ENCODE measurements around the gene DNM3. TPM values are rescaled to one million over a fixed set of nuclear protein-coding genes. Genes with fewer than 3 reads are reported as not detected.

The DNM3 gene
- total and polyA plus RNA-seq, 4 donors: 2.6 to 16.2 (median 5.1) TPM; not detected in 1

DNA sequence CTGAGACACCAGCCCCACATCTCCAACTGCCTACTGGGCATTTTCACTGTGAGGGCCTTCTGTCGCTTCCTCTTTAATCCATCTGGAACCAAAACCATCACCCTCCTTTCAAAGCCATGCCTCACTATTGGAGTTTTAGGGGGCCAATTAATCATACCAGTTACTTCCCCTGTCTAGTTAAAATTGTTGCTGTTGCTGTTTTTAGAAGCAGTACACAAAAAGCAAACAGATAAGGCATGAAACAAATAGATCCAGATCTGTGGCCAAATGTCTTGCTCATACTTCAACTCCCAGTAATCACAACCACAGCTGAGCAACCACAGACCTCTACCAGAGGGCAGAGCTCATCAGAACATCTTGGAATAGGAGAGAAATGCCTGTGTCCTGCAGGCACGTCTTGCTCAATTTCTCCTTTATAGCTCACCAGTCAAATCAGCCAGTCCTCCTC, 445.4 kb downstream of the DNM3 start:
- DNase-seq (peak in 1 of 2 donors; percentile 49), ATAC-seq (ENCODE audit: low FRiP score) (peak; percentile 60)
- Histone ChIP-seq H3K4me1 (ENCODE audit: control insufficient read depth in 1 of 2, insufficient read depth in 2 of 2, low read length in 2 of 2) (peaks cover 0 to 3% of the 10 kb centered on the region in 2 donors), H3K27me3 (ENCODE audit: control insufficient read depth in 1 of 2, insufficient read depth in 2 of 2, low read length in 1 of 2) (no peaks in the 10 kb centered on the region), H3K27ac (ENCODE audit: low read depth in 1 of 2, low read length in 2 of 2) (peak overlapping the region in 1 of 2 donors; percentile 51), H3K36me3 (ENCODE audit: control insufficient read depth in 1 of 2, insufficient read depth in 2 of 2, low read length in 1 of 2) (no peaks in the 10 kb centered on the region), H3K9me3 (ENCODE audit: control insufficient read depth, low read length) (no peaks in the 10 kb centered on the region), H3K4me3 (ENCODE audit: low read length in 2 of 2) (no peak overlapping the region)
- intact Hi-C loops (cut with DNase I): no loop called here
- 62 to 70% methylated on average over 2 of the region's 2 CpGs for WGBS, 2 donors

DNA sequence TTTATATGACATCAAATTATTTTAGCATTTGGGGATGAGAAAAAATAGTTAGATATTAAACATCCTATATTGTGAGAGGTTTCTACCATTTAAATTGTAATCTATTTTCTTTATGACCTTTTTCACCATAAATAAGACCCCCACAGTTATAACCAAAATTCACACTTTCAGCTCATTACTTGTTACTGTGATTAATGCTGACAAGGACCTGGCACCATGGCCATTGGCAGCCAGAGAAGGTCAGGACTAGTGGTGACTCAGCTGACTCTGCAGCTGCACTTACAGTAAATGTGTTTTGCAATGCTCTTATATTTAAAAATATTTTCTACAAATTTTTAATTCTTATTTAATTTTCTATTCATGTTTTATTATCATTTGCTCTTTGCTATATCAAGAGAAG, 445.9 kb downstream of the DNM3 start:
- DNase-seq (peak; percentile 81 to 83), ATAC-seq (ENCODE audit: low FRiP score) (peak; percentile 81)
- Histone ChIP-seq H3K36me3 (ENCODE audit: control insufficient read depth in 1 of 2, insufficient read depth in 2 of 2, low read length in 1 of 2) (no peaks in the 10 kb centered on the region), H3K4me1 (ENCODE audit: control insufficient read depth in 1 of 2, insufficient read depth in 2 of 2, low read length in 2 of 2) (peaks cover 0 to 3% of the 10 kb centered on the region in 2 donors), H3K9me3 (ENCODE audit: control insufficient read depth, low read length) (no peaks in the 10 kb centered on the region), H3K4me3 (ENCODE audit: low read length in 2 of 2) (no peak overlapping the region), H3K27me3 (ENCODE audit: control insufficient read depth in 1 of 2, insufficient read depth in 2 of 2, low read length in 1 of 2) (no peaks in the 10 kb centered on the region), H3K27ac (ENCODE audit: low read depth in 1 of 2, low read length in 2 of 2) (no peak overlapping the region)
- intact Hi-C loops (cut with DNase I): no loop called here

DNA sequence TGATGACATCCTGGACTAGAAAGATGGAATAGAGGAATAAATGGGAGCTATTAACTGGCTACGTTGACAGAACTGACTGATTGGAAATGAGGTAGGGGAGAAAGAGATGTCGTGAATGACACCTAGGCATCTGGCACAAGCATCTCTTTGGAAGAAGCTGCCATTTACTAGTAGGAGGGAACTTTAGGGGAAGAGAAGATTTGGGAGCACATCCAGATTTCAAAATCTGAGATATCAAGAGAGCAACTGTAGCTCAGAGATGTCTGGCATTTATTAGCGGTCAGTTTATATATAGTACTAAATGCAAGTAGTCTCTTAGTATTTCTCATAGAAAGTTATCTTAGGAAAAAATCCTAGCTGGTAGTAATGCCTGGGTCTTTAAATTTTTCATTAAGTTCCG, 447.3 kb downstream of the DNM3 start:
- 75 to 81% methylated on average over 4 of the region's 4 CpGs for WGBS, 2 donors
- ATAC-seq (ENCODE audit: low FRiP score): no peak

DNA sequence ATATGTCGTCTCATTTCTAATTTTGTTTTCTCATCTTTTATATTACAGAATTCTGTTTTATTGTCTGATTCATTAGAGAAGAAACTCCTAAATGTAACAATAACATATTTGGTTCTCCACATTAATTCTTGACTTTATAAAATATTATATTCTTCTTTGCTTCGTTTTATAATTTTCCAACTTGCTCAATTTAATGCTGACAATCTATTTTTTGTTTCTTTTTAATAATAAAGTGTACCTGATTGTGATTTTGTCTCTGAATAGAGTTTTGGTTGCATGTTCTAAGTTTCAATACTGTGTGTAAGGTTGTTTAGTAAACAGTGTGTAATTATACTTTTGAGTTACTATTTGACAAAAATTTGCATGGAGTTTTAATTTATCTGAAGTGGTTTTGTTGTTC, 448.1 kb downstream of the DNM3 start:
- Histone ChIP-seq H3K36me3 (ENCODE audit: control insufficient read depth in 1 of 2, insufficient read depth in 2 of 2, low read length in 1 of 2) (no peaks in the 10 kb centered on the region), H3K27ac (ENCODE audit: low read depth in 1 of 2, low read length in 2 of 2) (no peak overlapping the region), H3K4me1 (ENCODE audit: control insufficient read depth in 1 of 2, insufficient read depth in 2 of 2, low read length in 2 of 2) (peaks cover 0 to 3% of the 10 kb centered on the region in 2 donors), H3K4me3 (ENCODE audit: low read length in 2 of 2) (no peak overlapping the region), H3K9me3 (ENCODE audit: control insufficient read depth, low read length) (no peaks in the 10 kb centered on the region), H3K27me3 (ENCODE audit: control insufficient read depth in 1 of 2, insufficient read depth in 2 of 2, low read length in 1 of 2) (no peaks in the 10 kb centered on the region)
- intact Hi-C loops (cut with DNase I): no loop called here
- 94 to 96% methylated on average over 2 of the region's 2 CpGs for WGBS, 2 donors
- DNase-seq (no peak), ATAC-seq (ENCODE audit: low FRiP score) (no peak)

More for the DNA sequence above, 447.3 kb downstream of the DNM3 start:
- H3K4me3 ChIP-seq (ENCODE audit: low read length in 2 of 2): no peak overlapping the region
- no peaks in the 10 kb centered on the region for H3K27me3 ChIP-seq (ENCODE audit: control insufficient read depth in 1 of 2, insufficient read depth in 2 of 2, low read length in 1 of 2)
- H3K27ac ChIP-seq (ENCODE audit: low read depth in 1 of 2, low read length in 2 of 2): no peak overlapping the region
- H3K4me1 ChIP-seq (ENCODE audit: control insufficient read depth in 1 of 2, insufficient read depth in 2 of 2, low read length in 2 of 2): peaks cover 0 to 3% of the 10 kb centered on the region in 2 donors
- intact Hi-C loops (cut with DNase I): no loop called here
- no peaks in the 10 kb centered on the region for H3K9me3 ChIP-seq (ENCODE audit: control insufficient read depth, low read length)
- no peaks in the 10 kb centered on the region for H3K36me3 ChIP-seq (ENCODE audit: control insufficient read depth in 1 of 2, insufficient read depth in 2 of 2, low read length in 1 of 2)
- DNase-seq: no peak

DNA sequence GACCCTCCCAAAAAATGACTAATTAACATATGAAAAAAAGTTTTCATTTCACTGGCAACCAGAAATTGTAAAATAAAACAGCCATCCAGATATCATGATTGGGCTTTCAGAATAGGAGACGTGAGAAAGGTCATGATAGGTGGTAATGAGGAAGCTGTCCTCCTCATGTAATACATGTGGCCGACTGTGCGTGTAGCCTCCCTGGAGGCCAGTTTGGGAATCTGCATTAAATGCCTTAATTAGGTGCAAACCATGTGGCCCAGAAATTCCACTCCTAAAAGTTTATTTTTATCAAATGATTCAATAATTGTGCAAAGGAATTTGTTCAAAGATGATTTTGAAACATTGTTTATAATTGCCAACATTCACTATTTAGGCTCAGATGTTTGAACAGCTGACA, 451.5 kb downstream of the DNM3 start:
- H3K27me3 ChIP-seq (ENCODE audit: control insufficient read depth in 1 of 2, insufficient read depth in 2 of 2, low read length in 1 of 2): no peaks in the 10 kb centered on the region
- WGBS, 2 donors: 92 to 94% methylated on average over 3 of the region's 3 CpGs

DNA sequence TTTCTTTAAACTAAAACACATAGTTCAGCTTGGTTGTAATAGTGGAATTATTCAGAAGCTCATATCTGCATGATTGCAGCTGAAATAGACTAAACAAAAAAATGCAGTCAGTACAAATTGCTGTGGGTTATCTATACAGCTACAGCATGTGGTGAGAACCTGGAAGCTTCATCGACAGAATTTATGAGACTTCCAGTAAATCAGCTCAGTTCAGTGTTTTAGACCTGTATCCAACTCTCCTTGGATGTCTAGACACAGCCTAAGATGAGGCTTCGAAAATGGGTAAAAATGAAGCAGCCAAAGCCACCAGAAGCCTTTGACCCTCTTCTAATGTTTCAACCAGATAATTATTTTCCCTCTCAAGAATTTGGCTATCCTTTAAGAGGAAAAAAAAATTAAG, 452.1 kb downstream of the DNM3 start:
- WGBS, 2 donors: 54% methylated on average over 2 of the region's 2 CpGs
- H3K36me3 ChIP-seq (ENCODE audit: control insufficient read depth in 1 of 2, insufficient read depth in 2 of 2, low read length in 1 of 2): no peaks in the 10 kb centered on the region
- DNase-seq (no peak), ATAC-seq (ENCODE audit: low FRiP score) (no peak)
- H3K4me1 ChIP-seq (ENCODE audit: control insufficient read depth in 1 of 2, insufficient read depth in 2 of 2, low read length in 2 of 2): no peaks in the 10 kb centered on the region
- H3K9me3 ChIP-seq (ENCODE audit: control insufficient read depth, low read length): no peaks in the 10 kb centered on the region
- H3K27ac ChIP-seq (ENCODE audit: low read depth in 1 of 2, low read length in 2 of 2): no peak overlapping the region
- no peaks in the 10 kb centered on the region for H3K27me3 ChIP-seq (ENCODE audit: control insufficient read depth in 1 of 2, insufficient read depth in 2 of 2, low read length in 1 of 2)
- intact Hi-C loops (cut with DNase I): no loop called here
- H3K4me3 ChIP-seq (ENCODE audit: low read length in 2 of 2): no peak overlapping the region

More for the DNA sequence above, 451.5 kb downstream of the DNM3 start:
- ATAC-seq (ENCODE audit: low FRiP score) (no peak), DNase-seq (no peak)
- H3K4me1 ChIP-seq (ENCODE audit: control insufficient read depth in 1 of 2, insufficient read depth in 2 of 2, low read length in 2 of 2): no peaks in the 10 kb centered on the region
- H3K4me3 ChIP-seq (ENCODE audit: low read length in 2 of 2): no peak overlapping the region
- no peak overlapping the region for H3K27ac ChIP-seq (ENCODE audit: low read depth in 1 of 2, low read length in 2 of 2)
- H3K36me3 ChIP-seq (ENCODE audit: control insufficient read depth in 1 of 2, insufficient read depth in 2 of 2, low read length in 1 of 2): no peaks in the 10 kb centered on the region
- no peaks in the 10 kb centered on the region for H3K9me3 ChIP-seq (ENCODE audit: control insufficient read depth, low read length)
- intact Hi-C loops (cut with DNase I): no loop called here

DNA sequence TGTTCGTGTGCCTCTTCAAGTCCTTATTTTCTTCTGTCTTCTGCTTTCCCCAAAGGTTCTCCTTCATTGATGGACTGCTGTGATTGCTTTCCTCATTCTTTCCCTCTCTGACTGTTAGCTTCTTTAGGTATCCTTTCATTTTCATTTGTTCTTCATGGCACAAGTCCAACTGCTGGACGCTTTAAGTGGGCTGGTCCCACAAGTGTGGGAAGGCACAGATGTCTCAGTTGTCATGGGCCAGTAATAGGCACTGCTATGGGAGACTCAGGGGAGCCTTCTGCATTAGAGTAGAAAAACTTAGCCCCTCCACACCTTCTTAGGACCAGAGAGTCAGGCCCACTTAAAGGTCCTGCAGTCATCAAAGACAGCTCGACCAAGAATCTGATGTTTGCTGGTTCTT, 456.8 kb downstream of the DNM3 start:
- ATAC-seq (ENCODE audit: low FRiP score): no peak
- H3K4me3 ChIP-seq (ENCODE audit: low read length in 2 of 2): no peak overlapping the region

DNA sequence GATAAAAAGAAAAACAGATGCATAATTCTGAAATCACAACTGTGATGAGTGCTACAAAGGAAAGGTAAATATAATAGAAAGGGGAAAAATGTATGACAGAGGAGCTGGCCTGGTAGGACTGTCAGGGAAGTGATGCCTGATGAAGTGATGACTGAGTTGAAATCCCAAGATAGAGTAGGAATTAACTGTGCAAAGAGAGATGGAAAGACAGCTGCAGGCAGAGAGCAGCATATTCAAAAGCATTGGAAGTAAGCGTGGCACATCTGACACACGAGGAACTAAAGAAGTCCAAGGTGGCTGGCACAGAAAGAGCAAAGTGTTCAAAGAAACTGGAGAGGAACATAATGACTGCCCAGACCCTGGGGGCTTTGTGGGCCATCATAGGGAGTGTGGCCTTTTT, 457.6 kb downstream of the DNM3 start:
- Histone ChIP-seq H3K36me3 (ENCODE audit: control insufficient read depth in 1 of 2, insufficient read depth in 2 of 2, low read length in 1 of 2) (no peaks in the 10 kb centered on the region), H3K27ac (ENCODE audit: low read depth in 1 of 2, low read length in 2 of 2) (no peak overlapping the region), H3K4me3 (ENCODE audit: low read length in 2 of 2) (no peak overlapping the region), H3K4me1 (ENCODE audit: control insufficient read depth in 1 of 2, insufficient read depth in 2 of 2, low read length in 2 of 2) (no peaks in the 10 kb centered on the region), H3K27me3 (ENCODE audit: control insufficient read depth in 1 of 2, insufficient read depth in 2 of 2, low read length in 1 of 2) (no peaks in the 10 kb centered on the region), H3K9me3 (ENCODE audit: control insufficient read depth, low read length) (no peaks in the 10 kb centered on the region)
- no peak for ATAC-seq (ENCODE audit: low FRiP score)
- intact Hi-C loops (cut with DNase I): no loop called here
- 88 to 91% methylated on average over 2 of the region's 2 CpGs for WGBS, 2 donors
- no peak for DNase-seq

More for the DNA sequence above, 456.8 kb downstream of the DNM3 start:
- no peaks in the 10 kb centered on the region for H3K27me3 ChIP-seq (ENCODE audit: control insufficient read depth in 1 of 2, insufficient read depth in 2 of 2, low read length in 1 of 2)
- H3K27ac ChIP-seq (ENCODE audit: low read depth in 1 of 2, low read length in 2 of 2): no peak overlapping the region
- H3K9me3 ChIP-seq (ENCODE audit: control insufficient read depth, low read length): no peaks in the 10 kb centered on the region
- 74 to 78% methylated on average over 3 of the region's 3 CpGs for WGBS, 2 donors
- no peak for DNase-seq
- intact Hi-C loops (cut with DNase I): no loop called here
- H3K36me3 ChIP-seq (ENCODE audit: control insufficient read depth in 1 of 2, insufficient read depth in 2 of 2, low read length in 1 of 2): no peaks in the 10 kb centered on the region
- H3K4me1 ChIP-seq (ENCODE audit: control insufficient read depth in 1 of 2, insufficient read depth in 2 of 2, low read length in 2 of 2): no peaks in the 10 kb centered on the region

DNA sequence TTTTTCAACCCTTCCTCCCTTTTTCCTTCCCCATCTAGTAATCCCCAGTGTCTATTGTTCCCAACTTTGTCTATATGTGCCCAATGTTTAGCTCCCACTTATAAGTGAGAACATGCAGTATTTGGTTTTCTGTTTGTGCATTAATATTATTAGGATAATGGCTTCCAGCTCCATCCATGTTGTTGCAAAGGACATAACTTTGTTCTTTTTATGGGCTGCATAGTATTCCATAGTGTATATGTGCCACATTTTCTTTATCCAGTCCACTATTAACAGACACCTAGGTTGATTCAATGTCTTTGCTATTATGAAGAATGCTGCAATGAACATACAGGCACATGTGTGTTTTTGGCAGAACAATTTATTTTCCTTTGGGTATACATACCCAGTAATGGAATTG, 458.2 kb downstream of the DNM3 start:
- DNase-seq: no peak
- H3K4me3 ChIP-seq (ENCODE audit: low read length in 2 of 2): no peak overlapping the region
- H3K9me3 ChIP-seq (ENCODE audit: control insufficient read depth, low read length): no peaks in the 10 kb centered on the region
- ATAC-seq (ENCODE audit: low FRiP score): no peak
- H3K4me1 ChIP-seq (ENCODE audit: control insufficient read depth in 1 of 2, insufficient read depth in 2 of 2, low read length in 2 of 2): no peaks in the 10 kb centered on the region
- intact Hi-C loops (cut with DNase I): no loop called here
- no peak overlapping the region for H3K27ac ChIP-seq (ENCODE audit: low read depth in 1 of 2, low read length in 2 of 2)
- no peaks in the 10 kb centered on the region for H3K27me3 ChIP-seq (ENCODE audit: control insufficient read depth in 1 of 2, insufficient read depth in 2 of 2, low read length in 1 of 2)
- no peaks in the 10 kb centered on the region for H3K36me3 ChIP-seq (ENCODE audit: control insufficient read depth in 1 of 2, insufficient read depth in 2 of 2, low read length in 1 of 2)
